Left hindlimb (tissue), 1 donor: ENCODE data around the gene INPP5J.
"Not testable (repeated sequence)": the region's sequence is repeated elsewhere in the genome, so short reads cannot be mapped to it uniquely, and the experiment has no call there.

Experiments
- DNase-seq: peaks from one replicate; pipeline ENCODE4 v3.0.0-alpha.2; 2018

Gene INPP5J

GRCh38 chr22:31122532-31123291 is at the start of gene INPP5J:
Gene INPP5J (plus strand): TSS chr22:31122966. CDS start chr22:31123015, 49 bp downstream.
- DNase-seq: no peak

- DNase-seq: peak; percentile 24
These were observed 49.6 kb upstream of the INPP5J start for GRCh38 chr22:31073125-31073524.

- DNase-seq: not testable (repeated sequence)
These were observed 49.1 kb upstream of the INPP5J start for GRCh38 chr22:31073545-31074145.

- peak; percentile 97 for DNase-seq
These were observed 46.8 kb upstream of the INPP5J start for GRCh38 chr22:31075961-31076360.

GRCh38 chr22:31077681-31078080 is 45.1 kb upstream of the INPP5J start:
- DNase-seq: no peak

GRCh38 chr22:31078389-31078788 is 44.4 kb upstream of the INPP5J start:
- peak; percentile 30 for DNase-seq

- peak; percentile 18 for DNase-seq
These were observed 43.6 kb upstream of the INPP5J start for GRCh38 chr22:31079095-31079642.

- peak; percentile 36 for DNase-seq
These were observed 42.5 kb upstream of the INPP5J start for GRCh38 chr22:31080164-31080847.

- DNase-seq: peak; percentile 97
These were observed 41.7 kb upstream of the INPP5J start, which contains the start of gene SMTN for GRCh38 chr22:31080848-31081649. Gene SMTN (plus strand): TSS chr22:31081318. CDS start chr22:31083259, 1,941 bp downstream.

- peak; percentile 41 for DNase-seq
These were observed 40.7 kb upstream of the INPP5J start for GRCh38 chr22:31081963-31082605.

- peak; percentile 74 for DNase-seq
These were observed 40.0 kb upstream of the INPP5J start for GRCh38 chr22:31082606-31083376.

- DNase-seq: peak; percentile 34
These were observed 39.4 kb upstream of the INPP5J start for GRCh38 chr22:31083377-31083768.

- no peak for DNase-seq
These were observed 38.6 kb upstream of the INPP5J start for GRCh38 chr22:31083923-31084810.

- DNase-seq: peak; percentile 90
These were observed 37.8 kb upstream of the INPP5J start for GRCh38 chr22:31084811-31085492.

GRCh38 chr22:31085493-31085824 is 37.3 kb upstream of the INPP5J start:
- peak; percentile 64 for DNase-seq

GRCh38 chr22:31085928-31086327 is 36.8 kb upstream of the INPP5J start:
- peak; percentile 24 for DNase-seq

GRCh38 chr22:31086703-31087330 is 35.9 kb upstream of the INPP5J start:
- peak; percentile 28 for DNase-seq

- no peak for DNase-seq
These were observed 35.0 kb upstream of the INPP5J start for GRCh38 chr22:31087744-31088215.
